ENCODE measurements around the gene HSPA1A.

DNA sequence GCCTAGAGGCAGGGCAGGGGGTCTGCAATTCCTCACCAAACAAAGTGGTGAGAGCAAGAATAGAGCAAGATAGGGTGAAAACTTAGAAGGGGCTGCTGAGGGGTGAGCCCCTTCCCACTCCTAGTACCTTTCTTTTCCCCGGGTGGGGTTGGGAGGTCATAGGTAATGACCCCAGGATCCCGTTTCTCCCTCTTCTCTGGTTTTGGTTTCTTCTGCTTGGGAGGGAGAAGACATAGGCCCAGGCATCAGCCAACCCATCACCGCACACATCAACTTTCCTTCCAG is 23.3 kb upstream of the HSPA1A start:
- no peak for TF ChIP-seq EZH2phosphoT487 (IDR thresholded peaks at IDR 0.05; ENCODE audit: low read depth)
- TF ChIP-seq, protein P1, sequence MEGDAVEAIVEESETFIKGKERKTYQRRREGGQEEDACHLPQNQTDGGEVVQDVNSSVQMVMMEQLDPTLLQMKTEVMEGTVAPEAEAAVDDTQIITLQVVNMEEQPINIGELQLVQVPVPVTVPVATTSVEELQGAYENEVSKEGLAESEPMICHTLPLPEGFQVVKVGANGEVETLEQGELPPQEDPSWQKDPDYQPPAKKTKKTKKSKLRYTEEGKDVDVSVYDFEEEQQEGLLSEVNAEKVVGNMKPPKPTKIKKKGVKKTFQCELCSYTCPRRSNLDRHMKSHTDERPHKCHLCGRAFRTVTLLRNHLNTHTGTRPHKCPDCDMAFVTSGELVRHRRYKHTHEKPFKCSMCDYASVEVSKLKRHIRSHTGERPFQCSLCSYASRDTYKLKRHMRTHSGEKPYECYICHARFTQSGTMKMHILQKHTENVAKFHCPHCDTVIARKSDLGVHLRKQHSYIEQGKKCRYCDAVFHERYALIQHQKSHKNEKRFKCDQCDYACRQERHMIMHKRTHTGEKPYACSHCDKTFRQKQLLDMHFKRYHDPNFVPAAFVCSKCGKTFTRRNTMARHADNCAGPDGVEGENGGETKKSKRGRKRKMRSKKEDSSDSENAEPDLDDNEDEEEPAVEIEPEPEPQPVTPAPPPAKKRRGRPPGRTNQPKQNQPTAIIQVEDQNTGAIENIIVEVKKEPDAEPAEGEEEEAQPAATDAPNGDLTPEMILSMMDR (IDR thresholded peaks at IDR 0.05; ENCODE audit: low read depth, low read length), result no peak

Data from OCI-LY3 (cell line).